ENCODE results near the gene CDC16.

Gene CDC16

DNA sequence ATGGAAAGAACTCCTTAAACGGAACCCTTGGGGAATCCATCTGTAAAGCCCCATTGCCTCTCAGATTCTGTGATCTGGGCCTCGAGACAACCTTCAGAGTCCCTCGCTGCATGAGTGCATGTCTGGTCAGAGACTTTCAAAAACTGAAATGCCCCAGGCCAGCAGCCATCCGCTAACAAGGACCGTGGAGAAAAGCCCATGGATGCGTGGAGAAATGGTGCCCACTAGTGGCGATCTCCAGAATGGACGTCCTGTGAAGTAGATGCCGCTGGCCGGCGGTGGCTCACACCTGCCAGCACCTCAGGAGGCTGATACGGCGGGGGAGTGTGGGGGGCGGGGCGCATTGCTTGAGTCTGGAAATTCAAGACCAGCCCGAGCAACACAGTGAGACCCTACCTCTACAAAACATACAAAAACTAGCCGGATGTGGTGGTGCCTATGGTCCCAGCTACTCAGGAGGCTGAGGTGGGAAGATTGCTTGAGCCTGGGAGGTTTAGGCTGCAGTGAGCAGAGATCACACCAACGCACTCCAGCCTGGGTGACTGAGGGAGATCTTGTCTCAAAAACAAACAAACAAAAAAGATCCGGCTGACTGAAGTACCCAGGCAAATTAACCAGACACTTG is 7.9 kb upstream of the CDC16 start (continued):
- TF ChIP-seq, protein P1, sequence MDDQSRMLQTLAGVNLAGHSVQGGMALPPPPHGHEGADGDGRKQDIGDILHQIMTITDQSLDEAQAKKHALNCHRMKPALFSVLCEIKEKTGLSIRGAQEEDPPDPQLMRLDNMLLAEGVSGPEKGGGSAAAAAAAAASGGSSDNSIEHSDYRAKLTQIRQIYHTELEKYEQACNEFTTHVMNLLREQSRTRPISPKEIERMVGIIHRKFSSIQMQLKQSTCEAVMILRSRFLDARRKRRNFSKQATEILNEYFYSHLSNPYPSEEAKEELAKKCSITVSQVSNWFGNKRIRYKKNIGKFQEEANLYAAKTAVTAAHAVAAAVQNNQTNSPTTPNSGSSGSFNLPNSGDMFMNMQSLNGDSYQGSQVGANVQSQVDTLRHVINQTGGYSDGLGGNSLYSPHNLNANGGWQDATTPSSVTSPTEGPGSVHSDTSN (CRISPR knock-in tag; IDR thresholded peaks at IDR 0.05) = no peak
- TF ChIP-seq ZNF10 (tag by site-specific recombination; IDR thresholded peaks at IDR 0.05) (no peak), ZNF626 (tag by site-specific recombination; IDR thresholded peaks at IDR 0.05) (no peak), ZNF335 (tag by site-specific recombination; conservative IDR thresholded peaks at IDR 0.05) (no peak), ZNF214 (tag by site-specific recombination; IDR thresholded peaks at IDR 0.05; ENCODE audit: borderline replicate concordance) (no peak), OSR2 (tag by site-specific recombination; IDR thresholded peaks at IDR 0.05) (0 out of 2 replicates have a peak, but pooled peaks have one; percentile 9), ZSCAN30 (tag by site-specific recombination; IDR thresholded peaks at IDR 0.05) (peak; percentile 100), ZNF521 (tag by site-specific recombination; IDR thresholded peaks at IDR 0.05) (no peak), ZNF624 (tag by site-specific recombination; IDR thresholded peaks at IDR 0.05) (no peak), ZNF19 (tag by site-specific recombination; IDR thresholded peaks at IDR 0.05; ENCODE audit: low read depth) (no peak)
- TF ChIP-seq, protein P2, sequence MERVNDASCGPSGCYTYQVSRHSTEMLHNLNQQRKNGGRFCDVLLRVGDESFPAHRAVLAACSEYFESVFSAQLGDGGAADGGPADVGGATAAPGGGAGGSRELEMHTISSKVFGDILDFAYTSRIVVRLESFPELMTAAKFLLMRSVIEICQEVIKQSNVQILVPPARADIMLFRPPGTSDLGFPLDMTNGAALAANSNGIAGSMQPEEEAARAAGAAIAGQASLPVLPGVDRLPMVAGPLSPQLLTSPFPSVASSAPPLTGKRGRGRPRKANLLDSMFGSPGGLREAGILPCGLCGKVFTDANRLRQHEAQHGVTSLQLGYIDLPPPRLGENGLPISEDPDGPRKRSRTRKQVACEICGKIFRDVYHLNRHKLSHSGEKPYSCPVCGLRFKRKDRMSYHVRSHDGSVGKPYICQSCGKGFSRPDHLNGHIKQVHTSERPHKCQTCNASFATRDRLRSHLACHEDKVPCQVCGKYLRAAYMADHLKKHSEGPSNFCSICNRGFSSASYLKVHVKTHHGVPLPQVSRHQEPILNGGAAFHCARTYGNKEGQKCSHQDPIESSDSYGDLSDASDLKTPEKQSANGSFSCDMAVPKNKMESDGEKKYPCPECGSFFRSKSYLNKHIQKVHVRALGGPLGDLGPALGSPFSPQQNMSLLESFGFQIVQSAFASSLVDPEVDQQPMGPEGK (tag by site-specific recombination; IDR thresholded peaks at IDR 0.05) = peak; percentile 45; the same call in 1 of the 2 replicates

DNA sequence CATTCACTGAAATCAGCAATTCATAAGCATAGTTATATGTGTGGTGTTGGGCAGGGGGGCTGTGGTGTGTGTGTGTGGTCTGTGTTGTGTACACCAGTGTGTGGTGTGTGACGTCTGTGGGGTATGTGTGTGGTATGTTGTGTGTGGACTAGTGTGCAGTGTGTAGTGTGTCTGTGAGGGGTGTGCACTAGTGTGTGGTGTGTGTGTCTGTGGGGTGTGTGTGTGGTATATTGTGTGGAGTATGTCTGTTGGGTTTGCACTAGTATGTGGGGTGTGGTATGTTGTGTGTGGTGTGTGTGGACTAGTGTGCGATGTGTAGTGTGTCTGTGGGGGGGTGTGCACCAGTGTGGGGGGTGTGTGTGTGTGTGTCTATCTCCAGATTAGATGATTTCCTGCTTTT is 7.2 kb upstream of the CDC16 start:
- Histone ChIP-seq H3K9me3 (ENCODE audit: control insufficient read depth, insufficient read depth, low read depth, low read length) (no peaks in the 10 kb centered on the region), H3K36me3 (ENCODE audit: control insufficient read depth in 2 of 2, insufficient read depth in 1 of 2, low read length in 2 of 2) (no peaks in the 10 kb centered on the region), H3K4me3 (ENCODE audit: low read depth, low read length) (no peak overlapping the region), H3K27ac (ENCODE audit: extremely low read depth, low read depth, low read length) (no peak overlapping the region), H3K4me1 (ENCODE audit: control insufficient read depth, insufficient read depth, low read length) (no peaks in the 10 kb centered on the region)
- ChIA-PET POLR2A (no interaction called here), CTCF (interaction anchor here (0.6 to 1.7 kb wide), 4 partner anchors 54 to 407 kb away, joined by 3 to 5 read pairs (median 4); no protein-coding TSS in a partner anchor)
- TF ChIP-seq, protein P3, sequence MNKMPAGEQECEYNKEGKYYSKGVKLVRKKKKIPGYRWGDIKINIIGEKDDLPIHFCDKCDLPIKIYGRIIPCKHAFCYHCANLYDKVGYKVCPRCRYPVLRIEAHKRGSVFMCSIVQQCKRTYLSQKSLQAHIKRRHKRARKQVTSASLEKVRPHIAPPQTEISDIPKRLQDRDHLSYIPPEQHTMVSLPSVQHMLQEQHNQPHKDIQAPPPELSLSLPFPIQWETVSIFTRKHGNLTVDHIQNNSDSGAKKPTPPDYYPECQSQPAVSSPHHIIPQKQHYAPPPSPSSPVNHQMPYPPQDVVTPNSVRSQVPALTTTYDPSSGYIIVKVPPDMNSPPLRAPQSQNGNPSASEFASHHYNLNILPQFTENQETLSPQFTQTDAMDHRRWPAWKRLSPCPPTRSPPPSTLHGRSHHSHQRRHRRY (tag by site-specific recombination; IDR thresholded peaks at IDR 0.05) = 0 out of 2 replicates have a peak, but pooled peaks have one; percentile 44
- TF ChIP-seq, protein P4, sequence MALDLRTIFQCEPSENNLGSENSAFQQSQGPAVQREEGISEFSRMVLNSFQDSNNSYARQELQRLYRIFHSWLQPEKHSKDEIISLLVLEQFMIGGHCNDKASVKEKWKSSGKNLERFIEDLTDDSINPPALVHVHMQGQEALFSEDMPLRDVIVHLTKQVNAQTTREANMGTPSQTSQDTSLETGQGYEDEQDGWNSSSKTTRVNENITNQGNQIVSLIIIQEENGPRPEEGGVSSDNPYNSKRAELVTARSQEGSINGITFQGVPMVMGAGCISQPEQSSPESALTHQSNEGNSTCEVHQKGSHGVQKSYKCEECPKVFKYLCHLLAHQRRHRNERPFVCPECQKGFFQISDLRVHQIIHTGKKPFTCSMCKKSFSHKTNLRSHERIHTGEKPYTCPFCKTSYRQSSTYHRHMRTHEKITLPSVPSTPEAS (tag by site-specific recombination; IDR thresholded peaks at IDR 0.05) = peak; percentile 78
- TF ChIP-seq OVOL3 (tag by site-specific recombination; IDR thresholded peaks at IDR 0.05) = no peak
- 0 out of 2 replicates have a peak, but pooled peaks have one; percentile 22 for TF ChIP-seq ZNF544 (tag by site-specific recombination; IDR thresholded peaks at IDR 0.05)
- 0 out of 2 replicates have a peak, but pooled peaks have one; percentile 38 for TF ChIP-seq ZNF223 (tag by site-specific recombination; IDR thresholded peaks at IDR 0.05)
- TF ChIP-seq, protein P5, sequence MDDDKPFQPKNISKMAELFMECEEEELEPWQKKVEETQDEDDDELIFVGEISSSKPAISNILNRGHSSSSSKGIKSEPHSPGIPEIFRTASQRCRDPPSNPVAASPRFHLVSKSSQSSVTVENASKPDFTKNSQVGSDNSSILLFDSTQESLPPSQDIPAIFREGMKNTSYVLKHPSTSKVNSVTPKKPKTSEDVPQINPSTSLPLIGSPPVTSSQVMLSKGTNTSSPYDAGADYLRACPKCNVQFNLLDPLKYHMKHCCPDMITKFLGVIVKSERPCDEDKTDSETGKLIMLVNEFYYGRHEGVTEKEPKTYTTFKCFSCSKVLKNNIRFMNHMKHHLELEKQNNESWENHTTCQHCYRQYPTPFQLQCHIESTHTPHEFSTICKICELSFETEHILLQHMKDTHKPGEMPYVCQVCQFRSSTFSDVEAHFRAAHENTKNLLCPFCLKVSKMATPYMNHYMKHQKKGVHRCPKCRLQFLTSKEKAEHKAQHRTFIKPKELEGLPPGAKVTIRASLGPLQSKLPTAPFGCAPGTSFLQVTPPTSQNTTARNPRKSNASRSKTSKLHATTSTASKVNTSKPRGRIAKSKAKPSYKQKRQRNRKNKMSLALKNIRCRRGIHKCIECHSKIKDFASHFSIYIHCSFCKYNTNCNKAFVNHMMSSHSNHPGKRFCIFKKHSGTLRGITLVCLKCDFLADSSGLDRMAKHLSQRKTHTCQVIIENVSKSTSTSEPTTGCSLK (tag by site-specific recombination; IDR thresholded peaks at IDR 0.05) = no peak
- TF ChIP-seq KLF9 (tag by site-specific recombination; IDR thresholded peaks at IDR 0.05; ENCODE audit: low read depth) = 0 out of 2 replicates have a peak, but pooled peaks have one; percentile 34
- TF ChIP-seq GLI4 (tag by site-specific recombination; IDR thresholded peaks at IDR 0.05) = 0 out of 2 replicates have a peak, but pooled peaks have one; percentile 22
